Stimulated activated CD4-positive, alpha-beta T cell treated with anti-CD3 and anti-CD28 coated beads, Interleukin-15, amount 100 ng/mL, for 1 hour (primary cell): ENCODE results near the gene LAMC3.

ENCODE experiments used
- DNase-seq, 2 donors: peaks; one replicate each; pipeline ENCODE4 v3.0.0-alpha.2; 2020; ENCODE audit warnings: low read depth in 1 of 2, low spot score in 1 of 2

LAMC3 gene

DNA sequence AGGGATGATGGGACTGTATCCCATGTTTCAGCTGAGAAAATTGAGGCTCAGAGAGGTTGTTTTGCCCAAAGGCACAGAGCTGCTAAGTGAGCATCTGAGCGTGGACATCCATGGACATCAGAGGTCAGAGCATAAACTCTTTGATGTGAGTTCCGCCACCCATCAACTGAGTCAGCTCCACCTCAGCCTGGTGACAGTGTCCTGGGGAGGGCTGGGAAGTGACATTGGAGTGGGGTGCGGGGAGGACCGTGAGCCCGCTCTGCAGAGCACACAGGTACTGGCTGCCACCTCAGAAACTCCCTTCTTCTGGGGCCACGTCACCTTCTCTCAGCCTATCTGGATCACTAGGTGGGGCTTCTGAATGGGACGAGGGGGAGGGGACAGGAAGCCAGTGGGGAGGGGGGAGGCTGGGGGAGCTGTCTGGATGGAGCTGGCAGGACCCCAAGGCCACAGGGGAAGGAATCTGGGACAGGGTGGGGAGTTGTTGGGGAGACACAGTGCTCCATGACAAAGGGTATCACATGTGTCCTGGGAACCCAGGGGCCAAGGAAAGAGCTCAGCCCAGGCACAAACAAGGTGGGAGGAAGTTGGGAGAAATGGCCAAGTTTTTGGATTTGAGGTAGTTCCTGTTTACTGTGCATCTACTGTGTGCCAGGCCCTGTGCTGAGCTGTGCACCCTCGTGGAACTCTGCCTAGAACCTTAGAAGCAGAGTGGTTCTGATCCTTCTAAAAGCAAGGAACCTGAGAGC lies 2.5 kb downstream of the LAMC3 start:
- DNase-seq, result no peak

DNA sequence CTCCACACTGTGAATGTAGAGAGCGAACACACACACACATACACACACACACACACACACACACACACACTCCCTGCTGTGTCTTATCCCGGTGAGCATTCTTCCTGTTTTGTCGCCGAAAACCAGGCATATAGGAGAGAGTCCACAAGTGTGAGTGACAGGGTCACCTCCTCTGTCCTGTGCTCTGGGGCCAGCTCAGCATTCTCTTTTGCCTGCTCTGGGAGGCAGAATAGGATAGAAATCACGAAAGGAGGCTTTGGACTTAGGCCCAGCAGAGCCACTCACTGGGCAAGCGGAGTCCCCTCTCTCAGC lies 3.0 kb downstream of the LAMC3 start:
- no peak for DNase-seq

DNA sequence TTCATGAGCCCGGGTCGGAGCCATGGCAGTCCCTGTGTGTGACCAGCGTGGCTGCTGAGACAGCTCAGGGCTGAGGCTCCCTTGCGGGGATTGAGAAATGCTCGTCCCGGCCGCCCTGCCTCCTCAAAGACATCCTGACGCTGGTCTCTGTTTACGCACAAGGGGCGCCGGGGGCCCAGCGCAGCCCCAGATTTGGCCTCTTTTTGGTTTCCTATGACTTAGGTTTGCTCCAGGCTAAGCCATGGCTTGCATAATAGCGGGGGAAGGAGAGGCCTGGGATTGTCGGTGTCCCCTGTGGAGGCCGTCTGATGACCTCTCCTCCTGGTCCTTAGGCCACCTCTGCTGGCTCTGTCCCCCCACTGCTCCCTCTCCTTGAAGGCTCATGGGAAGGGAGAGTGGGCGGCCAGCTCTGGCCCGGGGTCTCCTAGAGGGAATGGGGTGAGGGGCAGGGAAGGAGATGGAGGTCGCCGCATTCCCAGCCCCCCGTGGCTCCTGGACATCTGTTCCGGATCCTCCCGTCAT lies 3.5 kb downstream of the LAMC3 start:
- DNase-seq, result no peak

DNA sequence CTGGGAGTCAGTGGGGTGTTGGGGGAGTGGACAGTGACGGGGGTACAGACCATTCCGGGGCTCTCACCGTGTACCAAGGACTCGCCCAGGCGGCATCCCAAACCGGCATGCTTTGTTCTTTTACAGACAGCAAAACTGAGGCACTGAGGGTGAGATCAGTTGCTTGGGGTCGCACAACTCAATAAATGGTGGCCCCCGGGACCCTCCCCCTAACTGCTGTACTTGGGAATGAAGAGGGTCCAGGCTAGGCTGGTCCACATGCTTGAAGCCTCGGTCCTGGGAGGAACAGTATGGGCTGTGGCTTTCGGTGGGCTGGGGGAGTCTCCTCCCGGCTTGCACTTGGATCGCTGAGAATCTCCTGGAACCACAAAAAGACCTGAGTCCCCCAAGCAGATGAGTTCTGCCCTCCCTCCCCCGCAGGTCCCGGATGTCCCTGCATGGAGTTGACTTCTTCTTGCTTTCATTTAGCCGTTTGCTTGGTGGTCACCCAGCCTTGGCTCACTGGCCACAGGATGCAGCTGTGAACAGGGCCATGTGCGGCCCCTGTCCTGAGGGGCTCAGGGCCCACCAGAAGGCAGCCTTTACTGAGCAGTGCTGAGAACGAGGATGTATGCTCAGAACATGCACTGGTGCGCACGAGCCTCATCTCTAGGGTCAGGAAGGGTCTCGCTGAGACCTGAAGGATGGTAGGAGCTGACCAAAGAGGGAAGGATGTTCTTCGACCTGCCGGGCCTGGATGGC lies 4.2 kb downstream of the LAMC3 start:
- DNase-seq, result no peak

DNA sequence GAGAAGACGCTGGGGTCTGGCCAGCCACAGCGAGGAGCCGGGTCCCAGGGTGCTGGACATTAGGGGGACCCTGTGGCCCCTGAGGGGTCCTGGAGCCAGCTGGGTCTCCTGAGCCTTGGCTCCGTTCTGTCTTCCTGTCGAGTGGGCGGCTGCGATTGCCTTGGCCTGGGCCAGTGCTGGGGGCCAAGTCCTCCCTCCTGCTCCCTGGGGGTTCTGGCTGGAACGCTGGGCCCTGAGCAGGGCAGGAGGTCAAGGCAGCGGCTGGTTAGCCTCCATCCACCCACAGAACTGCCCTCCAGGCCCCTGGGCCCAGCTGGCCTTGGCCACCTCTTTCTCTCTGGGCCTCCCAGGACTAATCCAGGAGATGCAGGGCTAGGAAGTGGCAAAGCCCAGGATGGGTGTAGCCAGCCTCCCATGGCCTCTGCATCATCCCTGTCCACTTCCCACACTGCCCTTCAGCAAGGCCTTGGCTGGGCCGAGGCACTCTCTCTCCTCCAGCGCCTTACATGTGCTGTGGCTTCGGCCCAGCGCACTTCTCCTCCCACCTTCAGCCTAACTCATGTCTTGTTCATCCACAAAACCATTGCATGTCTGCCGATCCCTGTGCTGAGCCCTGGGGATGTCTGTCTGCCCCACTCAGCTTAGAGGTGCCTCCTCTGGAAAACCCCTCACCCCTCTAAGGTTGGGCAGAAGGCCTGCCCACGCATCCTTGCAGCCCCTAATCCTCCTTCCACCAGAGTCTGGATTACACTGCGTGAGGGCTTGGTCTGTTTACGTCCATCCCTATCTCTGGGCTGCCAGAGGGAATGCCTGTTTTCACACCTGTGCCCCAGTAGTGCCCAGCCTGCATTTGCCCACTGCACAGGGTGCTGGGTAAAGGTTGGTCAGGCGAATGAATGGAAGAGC lies 5.0 kb downstream of the LAMC3 start:
- no peak for DNase-seq

DNA sequence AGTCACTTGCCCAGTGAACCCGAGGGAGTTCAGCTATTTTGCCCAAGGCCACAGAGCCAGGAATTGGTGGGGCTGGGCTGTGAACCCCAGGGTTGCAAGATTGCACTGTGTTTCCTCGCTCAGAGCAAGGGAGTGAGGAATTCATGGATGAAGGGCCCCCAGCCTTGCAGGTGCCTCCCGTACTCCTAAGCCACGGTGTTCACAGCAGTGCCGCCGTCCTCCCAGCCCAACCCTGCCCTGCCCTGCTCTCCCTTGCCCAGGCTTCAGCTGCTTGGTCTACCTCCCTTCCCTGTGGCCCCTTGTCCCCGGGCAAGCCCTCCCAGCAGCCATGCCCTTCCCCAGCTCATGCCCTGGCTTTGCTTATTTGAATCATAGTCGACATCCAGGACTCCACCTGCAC lies 6.1 kb downstream of the LAMC3 start:
- no peak for DNase-seq

DNA sequence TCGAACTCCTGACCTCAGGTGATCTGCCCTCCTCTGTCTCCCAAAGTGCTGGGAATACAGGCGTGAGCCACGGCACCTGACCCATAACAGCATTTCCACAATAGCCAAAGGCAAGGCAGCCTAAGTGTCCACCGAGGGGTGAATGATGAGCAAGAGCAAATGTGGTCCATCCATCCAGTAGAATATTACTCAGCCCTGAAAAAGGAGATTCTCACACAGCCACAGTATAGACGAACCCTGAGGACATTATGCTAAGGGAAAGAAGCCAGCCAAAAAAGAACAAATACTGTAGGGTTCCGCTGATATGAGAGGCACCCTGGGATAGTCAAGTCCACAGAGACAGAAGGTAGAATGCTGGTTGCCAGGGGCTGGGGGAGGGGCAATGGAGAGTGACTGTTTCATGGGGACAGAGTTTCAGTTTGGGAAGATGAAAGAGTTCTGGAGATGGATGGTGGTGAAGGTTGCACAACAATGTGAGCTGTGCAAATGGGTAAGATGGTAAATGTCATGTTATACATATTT lies 7.0 kb downstream of the LAMC3 start:
- DNase-seq, result no peak

DNA sequence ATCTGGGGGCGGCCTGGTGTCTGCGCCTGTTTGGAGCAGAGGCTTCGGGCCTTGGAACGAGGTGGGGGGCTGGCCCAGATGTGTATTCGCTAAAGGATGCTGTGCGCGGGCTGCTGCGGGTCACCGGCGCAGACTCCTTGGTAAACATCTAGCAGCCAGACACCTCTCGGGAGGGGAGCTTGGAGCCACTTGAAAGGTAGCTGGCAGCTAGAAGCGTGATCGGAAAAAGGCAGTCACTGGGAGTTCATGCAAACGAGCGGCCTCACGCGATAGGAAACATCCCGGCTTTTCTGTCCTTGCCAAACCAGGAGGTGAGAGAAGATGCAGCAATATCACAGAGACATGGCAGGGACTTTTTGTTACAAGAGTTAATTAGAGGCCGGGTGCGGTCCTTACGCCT lies 8.1 kb downstream of the LAMC3 start:
- DNase-seq, result no peak

DNA sequence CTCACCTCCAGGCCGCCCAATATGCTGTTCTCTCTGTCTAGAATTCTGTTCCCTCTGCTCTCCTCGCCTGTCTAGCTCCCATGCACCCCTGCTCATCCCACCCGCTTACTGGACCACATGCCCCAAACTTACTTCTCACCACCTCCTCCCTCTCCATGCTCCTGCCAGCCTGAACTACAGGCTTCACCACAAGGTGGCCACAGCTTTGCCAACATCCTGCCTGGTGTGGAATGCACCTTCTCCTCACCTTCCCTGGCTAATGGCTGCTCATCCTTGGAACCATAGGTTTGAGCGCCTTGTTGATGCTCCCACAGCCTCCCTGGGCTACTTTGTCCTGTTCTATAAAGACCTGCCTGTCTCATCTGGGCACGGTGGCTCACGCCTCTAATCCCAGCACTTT lies 9.6 kb downstream of the LAMC3 start:
- DNase-seq, result no peak

DNA sequence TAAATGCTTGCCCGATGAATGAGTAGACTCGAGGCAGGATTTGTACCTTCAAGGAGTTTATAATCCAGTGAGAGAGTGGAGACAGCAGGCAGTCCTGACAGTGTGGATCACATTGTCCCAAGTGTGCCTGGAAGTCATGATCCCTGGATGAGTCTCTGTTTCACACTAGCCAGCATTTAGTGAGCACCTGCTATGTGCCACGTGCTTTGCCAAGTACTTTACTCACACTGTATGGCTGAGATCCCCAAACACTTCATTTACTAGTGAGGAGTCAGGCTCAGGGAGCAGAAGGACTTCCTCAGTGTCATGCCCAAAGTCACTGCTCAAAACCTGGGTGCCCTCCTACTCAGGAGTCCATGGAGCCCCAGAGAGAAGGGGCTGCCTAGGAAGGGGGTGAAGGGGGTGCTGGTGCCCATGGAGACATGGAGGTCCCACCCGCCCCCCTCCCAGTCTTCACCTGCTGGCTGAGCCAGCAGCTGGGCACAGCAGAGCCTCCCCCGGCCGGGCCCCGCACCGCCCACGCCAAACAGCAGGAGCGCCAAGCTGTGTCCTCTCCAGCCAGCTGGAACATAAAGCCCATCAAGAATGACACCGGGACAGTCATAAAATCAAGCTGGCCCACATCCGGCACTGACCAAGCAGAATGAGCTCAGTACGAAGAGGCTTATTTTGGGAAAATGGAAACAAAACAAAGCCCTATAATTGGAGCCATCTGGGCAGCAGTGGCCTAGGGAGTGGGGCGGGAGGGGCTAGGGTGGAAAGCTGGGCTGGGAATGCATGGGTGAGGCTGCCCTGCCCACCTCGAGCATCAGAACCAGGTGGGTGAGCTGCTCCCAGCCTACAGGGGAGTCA lies 10.6 kb downstream of the LAMC3 start:
- DNase-seq, result no peak

DNA sequence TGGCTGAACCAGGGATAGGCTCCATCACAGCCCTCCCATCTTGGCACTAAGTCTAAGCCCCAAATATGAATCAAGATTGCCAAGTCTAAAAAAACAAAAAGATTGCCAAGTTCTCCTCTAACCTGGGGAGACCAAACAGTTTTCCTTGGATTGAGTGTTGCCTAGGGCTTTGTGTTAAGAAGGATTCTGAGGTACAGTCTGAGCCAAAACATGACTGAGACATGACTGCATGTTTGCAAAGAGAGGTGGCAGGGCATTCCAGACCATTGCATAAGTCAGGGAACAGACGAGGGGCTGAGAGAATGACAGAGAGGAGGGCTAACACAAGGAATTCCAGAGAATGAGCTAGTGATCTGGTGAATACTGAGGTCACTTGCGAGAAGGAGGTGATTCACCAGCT lies 11.4 kb downstream of the LAMC3 start:
- DNase-seq, result no peak

DNA sequence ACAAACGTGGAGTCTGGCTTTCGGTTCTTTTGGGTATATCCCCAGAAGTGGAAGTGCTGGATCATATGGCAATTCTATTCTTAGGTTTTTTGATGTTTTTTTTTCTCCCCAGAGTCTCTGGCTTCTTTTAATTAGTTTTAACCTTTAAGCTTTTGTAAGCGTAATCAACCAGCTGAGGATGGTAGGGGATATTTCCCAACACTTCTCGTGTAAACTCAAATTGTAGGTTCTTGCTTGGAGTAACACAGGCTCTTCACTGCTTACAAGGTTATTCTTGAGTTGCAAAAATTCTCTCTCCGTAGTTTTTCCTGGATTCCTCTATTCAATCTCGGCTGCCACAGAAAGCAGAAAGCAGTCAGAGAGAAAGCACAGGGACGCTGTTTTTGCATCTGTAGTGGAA lies 11.9 kb downstream of the LAMC3 start:
- no peak for DNase-seq

DNA sequence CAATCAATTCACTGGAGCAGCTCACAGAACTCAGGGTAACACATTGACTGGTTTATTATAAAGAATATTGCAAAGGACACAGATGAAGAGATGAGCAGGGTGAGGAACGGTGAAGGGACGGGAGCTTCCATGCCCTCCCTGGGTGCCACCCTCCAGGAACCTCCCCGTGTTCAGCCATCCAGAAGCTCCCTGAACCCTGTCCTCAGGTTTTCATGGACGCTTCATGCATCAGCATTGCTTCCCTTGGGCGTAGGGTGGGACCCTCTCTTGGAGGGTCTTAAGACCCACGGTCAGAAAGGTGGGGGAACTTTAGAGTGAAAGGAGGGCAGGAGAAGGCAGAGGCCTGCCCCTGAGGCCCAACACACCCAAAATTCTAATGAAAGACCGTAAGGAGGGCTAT lies 12.8 kb downstream of the LAMC3 start:
- DNase-seq, result no peak

DNA sequence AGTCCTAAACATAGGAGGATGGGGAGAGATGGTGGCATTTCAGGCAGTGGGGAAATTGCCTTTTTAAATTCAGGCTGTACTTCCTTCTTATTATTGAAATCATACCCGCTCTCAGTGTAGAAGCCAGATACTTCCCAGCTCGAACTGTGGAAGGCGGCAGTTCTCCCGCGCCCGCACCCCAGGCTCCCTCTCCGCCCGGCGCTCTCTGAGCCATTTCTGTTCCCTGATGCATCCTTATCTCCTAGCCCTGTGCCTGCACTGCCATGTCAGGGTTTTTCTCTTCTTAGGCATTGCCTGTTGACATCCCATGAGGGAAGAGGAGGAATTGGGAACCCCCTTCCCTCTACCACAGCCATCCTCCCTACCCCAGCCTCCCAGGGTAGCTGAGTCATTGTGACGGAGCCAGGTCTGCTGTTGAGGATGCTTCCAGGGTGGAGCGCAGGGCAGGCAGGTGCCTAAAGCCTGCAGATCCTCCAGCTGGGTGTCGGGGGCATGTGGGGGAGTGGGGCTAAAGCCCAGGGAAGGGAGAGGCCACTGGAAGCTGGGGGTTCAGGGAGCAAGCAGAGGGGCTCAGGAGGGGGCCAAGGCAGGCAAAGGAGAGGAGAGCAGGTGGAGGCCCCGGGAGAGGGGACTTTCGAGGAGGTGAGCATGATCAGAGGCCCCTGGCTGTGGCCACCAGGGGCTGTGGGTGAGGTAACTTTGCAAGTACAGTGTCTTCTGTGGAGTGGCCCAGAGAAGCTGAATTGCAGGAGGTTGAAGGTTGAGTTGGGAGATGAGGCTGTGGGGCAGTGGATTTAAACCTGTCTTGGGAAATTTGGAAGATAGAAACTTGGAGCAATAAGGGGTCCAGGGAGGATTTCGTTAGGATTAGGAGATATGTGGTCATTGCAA lies 16.2 kb downstream of the LAMC3 start:
- no peak for DNase-seq

DNA sequence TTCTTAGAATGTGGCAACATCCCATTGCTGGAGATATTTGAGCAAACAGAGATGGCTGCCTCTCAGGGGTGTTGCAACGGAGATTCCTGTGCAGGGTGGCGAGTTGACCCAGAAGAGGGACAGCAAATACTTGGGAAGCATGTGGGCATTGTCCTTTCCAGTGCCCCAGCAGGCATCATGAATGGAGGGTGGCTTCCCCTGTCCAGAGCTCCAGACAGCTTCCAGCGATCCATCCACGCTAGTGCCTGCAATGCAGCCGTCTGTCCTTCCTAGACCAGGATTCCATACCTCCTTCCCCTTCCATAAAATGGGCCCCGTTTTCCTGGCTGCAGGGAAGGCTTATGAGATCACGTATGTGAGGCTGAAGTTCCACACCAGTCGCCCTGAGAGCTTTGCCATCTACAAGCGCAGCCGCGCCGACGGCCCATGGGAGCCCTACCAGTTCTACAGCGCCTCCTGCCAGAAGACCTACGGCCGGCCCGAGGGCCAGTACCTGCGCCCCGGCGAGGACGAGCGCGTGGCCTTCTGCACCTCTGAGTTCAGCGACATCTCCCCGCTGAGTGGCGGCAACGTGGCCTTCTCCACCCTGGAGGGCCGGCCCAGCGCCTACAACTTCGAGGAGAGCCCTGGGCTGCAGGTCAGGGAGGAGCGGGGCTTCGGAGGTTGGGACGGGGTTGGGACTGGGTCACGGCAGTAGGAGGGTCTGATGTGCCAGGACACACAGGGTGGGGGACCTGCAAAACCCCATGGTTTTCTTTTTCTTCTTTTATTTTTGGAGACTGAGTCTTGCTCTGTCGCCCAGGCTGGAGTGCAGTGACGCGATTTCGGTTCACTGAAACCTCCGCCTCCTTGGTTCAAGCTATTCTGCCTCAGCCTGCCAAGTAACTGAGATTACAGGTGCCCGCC lies 17.2 kb downstream of the LAMC3 start:
- DNase-seq, result no peak

DNA sequence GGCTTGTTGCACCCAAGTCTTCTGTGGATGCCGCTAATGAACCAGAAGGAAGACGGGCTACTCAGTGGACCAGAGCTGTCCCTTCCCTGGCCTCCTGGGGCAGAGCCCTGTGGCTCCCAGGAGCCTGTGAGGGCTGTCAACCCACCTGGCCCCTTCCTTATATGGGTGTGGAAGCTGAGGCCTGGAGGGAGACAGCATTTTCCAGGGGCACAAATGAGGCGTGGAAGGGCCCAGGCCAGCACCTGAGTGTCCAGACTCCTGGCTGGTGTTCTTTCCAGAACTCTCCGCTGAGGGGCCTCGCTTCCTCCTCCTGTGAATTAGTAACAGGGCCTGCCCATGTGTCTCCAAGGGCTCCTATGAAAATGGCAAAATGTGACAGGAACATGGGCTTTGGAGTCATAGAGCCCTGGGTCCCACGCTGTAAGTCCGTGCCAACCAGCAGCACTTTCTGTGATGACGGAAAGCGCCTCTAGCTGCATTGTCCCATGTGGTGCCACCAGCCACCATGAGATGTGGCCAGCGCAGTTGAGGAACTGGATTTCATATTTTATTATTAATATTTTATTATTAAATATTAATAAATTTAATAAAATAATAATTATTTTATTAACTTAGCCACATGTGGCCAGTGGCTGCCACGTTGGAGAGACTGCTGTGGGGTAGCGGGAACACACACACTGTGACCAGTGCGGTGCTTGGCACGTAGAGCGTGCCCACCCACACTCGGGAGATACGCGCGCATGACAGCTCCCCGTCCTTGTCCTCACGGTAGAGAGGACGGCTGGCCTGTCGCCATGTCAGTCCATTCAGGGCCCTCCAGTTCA lies 18.3 kb downstream of the LAMC3 start:
- no peak for DNase-seq

DNA sequence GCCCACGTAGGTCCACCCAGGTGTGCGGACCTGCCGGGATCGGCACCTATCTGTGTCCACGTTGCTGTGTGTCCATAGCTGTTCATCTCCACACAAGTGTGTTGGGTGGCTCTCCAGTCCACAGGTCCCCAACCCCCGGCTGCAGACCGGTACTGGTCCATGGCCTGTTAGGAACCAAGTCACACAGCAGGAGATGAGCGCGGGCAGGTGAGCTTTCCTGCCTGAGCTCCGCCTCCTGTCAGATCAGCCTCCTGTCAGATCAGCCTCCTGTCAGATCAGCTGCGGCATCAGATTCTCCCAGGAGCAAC lies 18.9 kb downstream of the LAMC3 start:
- DNase-seq, result no peak
